Measurements from ENCODE around the gene GRSF1. TPM values are rescaled to one million over a fixed set of nuclear protein-coding genes. Genes with fewer than 3 reads are reported as not detected.

The GRSF1 gene
- total RNA-seq, 4 donors from 2014 or later = 121 to 158 (median 140) TPM

DNA sequence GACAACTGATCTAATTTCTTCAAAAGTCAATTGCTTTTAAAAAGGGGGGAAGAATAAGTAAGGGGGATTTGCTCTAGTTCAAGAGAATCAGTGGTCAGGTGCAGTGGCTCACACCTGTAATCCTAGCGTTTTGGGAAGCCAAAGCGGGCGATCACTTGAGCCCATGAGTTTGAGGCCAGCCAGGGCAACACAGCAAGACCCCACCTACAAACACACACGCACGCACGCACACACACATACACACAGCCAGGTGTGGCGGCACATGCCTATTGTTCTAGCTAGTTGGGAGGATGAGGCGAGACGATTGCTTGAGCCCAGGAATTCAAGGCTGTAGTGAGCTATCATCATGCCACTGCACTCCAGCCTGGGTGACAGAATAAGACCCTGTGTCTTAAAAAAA is 9.6 kb downstream of the GRSF1 start:
- intact Hi-C loops (cut with DNase I; ENCODE audit: low total_unique reads) (no loop called here), in situ Hi-C loops (cut with MboI; ENCODE audit: low sequenced_read_pairs in 4 of 4) (no loop called here)
- no peaks in the 10 kb centered on the region for H3K9me3 ChIP-seq
- no peaks in the 10 kb centered on the region for H3K27me3 ChIP-seq
- H3K27ac ChIP-seq = peak overlapping the region; percentile 39 to 75 (median 58)
- TF ChIP-seq, protein P1, sequence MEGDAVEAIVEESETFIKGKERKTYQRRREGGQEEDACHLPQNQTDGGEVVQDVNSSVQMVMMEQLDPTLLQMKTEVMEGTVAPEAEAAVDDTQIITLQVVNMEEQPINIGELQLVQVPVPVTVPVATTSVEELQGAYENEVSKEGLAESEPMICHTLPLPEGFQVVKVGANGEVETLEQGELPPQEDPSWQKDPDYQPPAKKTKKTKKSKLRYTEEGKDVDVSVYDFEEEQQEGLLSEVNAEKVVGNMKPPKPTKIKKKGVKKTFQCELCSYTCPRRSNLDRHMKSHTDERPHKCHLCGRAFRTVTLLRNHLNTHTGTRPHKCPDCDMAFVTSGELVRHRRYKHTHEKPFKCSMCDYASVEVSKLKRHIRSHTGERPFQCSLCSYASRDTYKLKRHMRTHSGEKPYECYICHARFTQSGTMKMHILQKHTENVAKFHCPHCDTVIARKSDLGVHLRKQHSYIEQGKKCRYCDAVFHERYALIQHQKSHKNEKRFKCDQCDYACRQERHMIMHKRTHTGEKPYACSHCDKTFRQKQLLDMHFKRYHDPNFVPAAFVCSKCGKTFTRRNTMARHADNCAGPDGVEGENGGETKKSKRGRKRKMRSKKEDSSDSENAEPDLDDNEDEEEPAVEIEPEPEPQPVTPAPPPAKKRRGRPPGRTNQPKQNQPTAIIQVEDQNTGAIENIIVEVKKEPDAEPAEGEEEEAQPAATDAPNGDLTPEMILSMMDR (IDR thresholded peaks at IDR 0.05 in 4 of 5, conservative IDR thresholded peaks at IDR 0.05 in 1 of 5) = no peak
- TF ChIP-seq POLR2A (IDR thresholded peaks at IDR 0.05) = no peak
- H3K4me1 ChIP-seq = peaks cover 4 to 18% of the 10 kb centered on the region in 2 donors
- no peak overlapping the region for H3K4me3 ChIP-seq
- DNase-seq = no peak
- ATAC-seq = no peak
- H3K36me3 ChIP-seq = peaks cover 2 to 79% of the 10 kb centered on the region in 2 donors

DNA sequence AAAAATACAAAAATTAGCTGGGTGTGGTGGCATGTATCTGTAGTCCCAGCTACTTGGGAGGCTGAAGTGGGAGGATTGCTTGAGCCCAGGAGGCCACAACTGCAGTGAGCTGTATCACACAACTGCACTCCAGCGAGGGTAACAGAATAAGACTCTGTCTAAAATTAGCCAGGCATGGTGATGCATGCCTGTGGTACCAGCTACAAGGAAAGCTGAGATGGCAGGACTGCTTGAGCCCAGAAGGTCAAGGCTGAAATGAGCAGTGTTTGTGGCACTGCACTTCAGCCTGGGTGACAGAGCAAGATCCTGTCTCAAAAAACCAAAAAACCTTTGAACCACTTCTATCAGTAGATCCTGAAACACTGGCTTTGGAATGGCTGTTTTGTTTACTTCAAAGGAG is 10.2 kb downstream of the GRSF1 start:
- H3K4me3 ChIP-seq = no peak overlapping the region
- in situ Hi-C loops (cut with MboI; ENCODE audit: low sequenced_read_pairs in 4 of 4) = no loop called here
- peaks cover 2 to 79% of the 10 kb centered on the region in 2 donors for H3K36me3 ChIP-seq
- H3K27me3 ChIP-seq = no peaks in the 10 kb centered on the region
- peak overlapping the region; percentile 39 to 75 (median 58) for H3K27ac ChIP-seq
- no peaks in the 10 kb centered on the region for H3K9me3 ChIP-seq
- ATAC-seq (peak; percentile 96 to 98), DNase-seq (peak; percentile 9 to 70)
- TF ChIP-seq, protein P1 (IDR thresholded peaks at IDR 0.05 in 4 of 5, conservative IDR thresholded peaks at IDR 0.05 in 1 of 5) = no peak
- TF ChIP-seq POLR2A (IDR thresholded peaks at IDR 0.05) = no peak
- H3K4me1 ChIP-seq = peaks cover 4 to 18% of the 10 kb centered on the region in 2 donors
- intact Hi-C loops (cut with DNase I; ENCODE audit: low total_unique reads) = no loop called here

DNA sequence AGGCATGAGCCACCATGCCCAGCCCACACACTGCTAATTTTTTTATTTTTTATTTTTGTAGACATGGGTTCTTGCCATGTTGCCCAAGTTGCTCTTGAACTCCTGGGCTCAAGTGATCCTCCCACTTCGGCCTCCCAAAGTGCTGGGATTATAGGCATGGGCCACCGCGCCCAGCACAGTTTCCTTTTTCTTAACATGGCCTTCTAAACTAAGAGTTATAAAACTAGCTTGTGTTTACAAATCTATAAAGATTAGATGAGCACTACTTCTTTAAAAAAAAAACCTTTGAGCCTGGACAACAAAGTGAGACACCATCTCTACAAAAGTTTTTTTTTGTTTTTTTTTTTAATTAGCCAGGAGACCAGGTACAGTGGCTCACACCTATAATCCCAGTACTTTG is 10.7 kb downstream of the GRSF1 start:
- Histone ChIP-seq H3K9me3 (no peaks in the 10 kb centered on the region), H3K27me3 (no peaks in the 10 kb centered on the region), H3K27ac (peak overlapping the region in 3 of 4 donors; percentile 52 to 75 (median 64)), H3K36me3 (peaks cover 2 to 80% of the 10 kb centered on the region in 2 donors), H3K4me3 (no peak overlapping the region), H3K4me1 (peaks cover 4 to 15% of the 10 kb centered on the region in 2 donors)
- no peak for DNase-seq
- in situ Hi-C loops (cut with MboI; ENCODE audit: low sequenced_read_pairs in 4 of 4) = no loop called here
- no peak for ATAC-seq
- TF ChIP-seq, protein P1 (IDR thresholded peaks at IDR 0.05 in 4 of 5, conservative IDR thresholded peaks at IDR 0.05 in 1 of 5) = no peak
- no peak for TF ChIP-seq POLR2A (IDR thresholded peaks at IDR 0.05)
- intact Hi-C loops (cut with DNase I; ENCODE audit: low total_unique reads) = no loop called here

DNA sequence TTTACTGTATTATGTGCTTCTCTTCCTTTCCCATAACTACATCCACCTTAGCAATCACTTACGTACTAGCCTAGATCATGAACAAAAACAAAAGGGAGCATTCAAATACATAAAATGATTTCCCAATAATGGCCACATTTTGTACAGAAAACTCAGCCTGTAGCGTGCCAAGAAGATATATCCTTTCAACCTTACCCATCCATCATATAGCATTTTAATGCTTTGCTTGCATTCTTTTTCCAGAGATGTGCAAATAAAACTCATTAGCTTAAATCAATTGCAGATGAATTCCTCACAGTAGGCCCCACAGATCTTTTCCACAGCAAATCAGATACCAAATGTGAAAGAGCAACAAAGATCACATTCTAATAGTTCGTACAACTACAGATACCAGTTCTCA is 20.8 kb downstream of the GRSF1 start:
- intact Hi-C loops (cut with DNase I; ENCODE audit: low total_unique reads) (no loop called here), in situ Hi-C loops (cut with MboI; ENCODE audit: low sequenced_read_pairs in 4 of 4) (no loop called here)
- Histone ChIP-seq H3K4me3 (no peak overlapping the region), H3K9me3 (no peaks in the 10 kb centered on the region), H3K4me1 (no peaks in the 10 kb centered on the region), H3K36me3 (peaks cover 4 to 52% of the 10 kb centered on the region in 2 donors), H3K27ac (no peak overlapping the region), H3K27me3 (no peaks in the 10 kb centered on the region)
- no peak for TF ChIP-seq POLR2A (IDR thresholded peaks at IDR 0.05)
- TF ChIP-seq, protein P1 (IDR thresholded peaks at IDR 0.05 in 4 of 5, conservative IDR thresholded peaks at IDR 0.05 in 1 of 5) = no peak
- no peak for DNase-seq
- no peak for ATAC-seq
